Stimulated activated CD4-positive, alpha-beta T cell treated with anti-CD3 and anti-CD28 coated beads, Interleukin-1b, Interleukin-23, amount 100 ng/mL, for 4 hours (primary cell): ENCODE data around the gene IL1A.

Source experiments
- DNase-seq, 2 donors: peaks; one replicate each; pipeline ENCODE4 v3.0.0-alpha.2; 2020; ENCODE audit warnings: low read depth in 2 of 2

The IL1A gene

GRCh38 chr2:112764071-112765044 lies 19.9 kb downstream of the IL1A start, which contains the start of gene CKAP2L:
TSS of gene CKAP2L (minus strand) at chr2:112764609. CDS start at chr2:112764598, 11 bp downstream.
- peak; percentile 89 to 92 for DNase-seq

GRCh38 chr2:112762276-112762675 lies 22.0 kb downstream of the IL1A start:
- no peak for DNase-seq

GRCh38 chr2:112760149-112760548 lies 24.1 kb downstream of the IL1A start:
- DNase-seq: no peak

- no peak for DNase-seq
These were observed 25.6 kb downstream of the IL1A start for GRCh38 chr2:112758711-112759110.

- no peak for DNase-seq
These were observed 27.0 kb downstream of the IL1A start for GRCh38 chr2:112757265-112757664.

- DNase-seq: no peak
These were observed 28.1 kb downstream of the IL1A start for GRCh38 chr2:112756207-112756606.

GRCh38 chr2:112755444-112755843 lies 28.8 kb downstream of the IL1A start:
- no peak for DNase-seq

DNA sequence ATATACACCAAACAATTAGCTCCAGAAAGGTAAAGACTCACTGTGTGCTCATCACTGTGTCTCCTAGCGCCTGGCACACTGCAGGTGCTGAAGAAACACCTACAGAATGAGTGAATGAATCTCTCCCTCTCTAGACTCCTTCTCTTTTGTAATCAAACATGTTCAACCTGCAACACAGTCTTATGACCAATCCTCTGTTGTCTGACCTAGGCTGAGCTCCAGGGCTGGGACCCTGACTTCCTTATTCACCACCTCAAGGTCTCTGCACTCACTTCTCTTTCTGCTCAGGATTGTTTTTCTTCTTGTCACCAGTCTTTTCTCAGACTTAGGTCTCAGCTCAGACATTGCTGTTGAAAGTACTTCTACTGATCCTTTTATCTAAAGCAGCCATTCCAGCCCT lies 29.7 kb downstream of the IL1A start:
- DNase-seq: no peak

DNA sequence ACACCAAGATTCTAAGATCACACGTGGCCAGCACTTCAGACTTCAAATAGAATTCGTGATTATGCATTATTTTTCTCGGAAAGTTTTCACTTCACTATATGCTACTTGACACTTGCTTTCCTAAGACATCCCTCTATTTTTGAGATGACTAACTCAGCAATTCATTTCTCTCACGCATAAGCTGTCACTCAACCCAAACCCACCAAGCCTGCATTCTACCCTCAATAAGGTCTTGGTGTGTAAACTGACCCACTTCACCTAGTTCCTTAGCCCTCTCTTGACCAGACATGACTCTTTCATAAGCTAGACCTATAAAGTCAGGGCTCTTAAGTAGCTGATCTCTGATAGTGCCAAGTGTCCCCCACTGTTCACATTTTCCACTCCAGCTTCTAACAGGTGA lies 31.6 kb downstream of the IL1A start:
- DNase-seq: no peak

GRCh38 chr2:112751451-112752197 lies 32.7 kb downstream of the IL1A start:
- DNase-seq: no peak

GRCh38 chr2:112750560-112750843 lies 33.8 kb downstream of the IL1A start:
- no peak for DNase-seq

- peak; percentile 73 to 84 for DNase-seq
These were observed 34.3 kb downstream of the IL1A start for GRCh38 chr2:112749755-112750559.

DNA sequence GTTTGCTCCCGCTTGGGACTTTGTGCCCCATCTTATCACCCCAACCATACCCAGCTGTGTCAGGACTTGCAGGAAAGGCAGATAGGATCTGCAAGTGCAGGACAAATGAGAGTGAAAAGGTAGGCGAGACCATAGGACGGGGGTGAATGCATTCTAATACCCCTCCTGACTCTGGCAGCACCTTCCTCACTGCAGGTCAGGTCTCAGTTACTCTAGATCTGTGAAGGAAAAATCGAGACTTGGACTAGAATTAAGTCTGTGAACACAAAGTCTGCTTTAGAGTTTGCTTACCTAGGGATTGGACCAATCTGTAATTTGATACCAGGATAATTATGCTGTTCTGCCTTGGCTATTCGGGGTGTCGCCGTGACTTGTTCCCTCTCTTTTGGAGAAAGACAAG lies 43.8 kb downstream of the IL1A start:
- DNase-seq: no peak

- no peak for DNase-seq
These were observed 46.6 kb downstream of the IL1A start for GRCh38 chr2:112737542-112738232.

- DNase-seq: no peak
These were observed 50.4 kb downstream of the IL1A start for GRCh38 chr2:112733871-112734270.

GRCh38 chr2:112733456-112733855 lies 50.8 kb downstream of the IL1A start:
- no peak for DNase-seq

DNA sequence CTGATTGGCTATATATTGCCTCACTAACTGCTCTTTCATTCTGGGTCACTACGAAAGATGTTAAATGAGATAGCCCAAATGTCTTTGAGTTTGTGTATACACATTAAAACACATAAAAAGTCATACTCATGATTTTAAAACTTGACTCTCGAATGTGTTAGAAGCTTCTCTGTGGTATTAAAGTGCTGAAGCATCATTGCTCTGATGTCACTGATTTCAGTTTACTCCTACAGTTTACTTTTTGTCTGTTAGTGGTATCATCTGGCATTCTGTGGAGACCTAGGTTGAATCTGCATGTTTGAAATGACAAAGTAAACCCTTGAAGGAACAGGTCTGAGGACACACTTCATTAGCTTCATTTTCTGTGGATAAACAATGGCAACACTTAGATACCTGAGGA lies 52.8 kb downstream of the IL1A start:
- no peak for DNase-seq

GRCh38 chr2:112730791-112731190 lies 53.5 kb downstream of the IL1A start:
- DNase-seq: no peak

GRCh38 chr2:112730216-112730615 lies 54.1 kb downstream of the IL1A start:
- no peak for DNase-seq

- DNase-seq: no peak
These were observed 55.7 kb downstream of the IL1A start for GRCh38 chr2:112728378-112729175.

GRCh38 chr2:112728029-112728362 lies 56.3 kb downstream of the IL1A start:
- DNase-seq: no peak
